Measurements from ENCODE around the gene EHD3.

EHD3 gene

DNA sequence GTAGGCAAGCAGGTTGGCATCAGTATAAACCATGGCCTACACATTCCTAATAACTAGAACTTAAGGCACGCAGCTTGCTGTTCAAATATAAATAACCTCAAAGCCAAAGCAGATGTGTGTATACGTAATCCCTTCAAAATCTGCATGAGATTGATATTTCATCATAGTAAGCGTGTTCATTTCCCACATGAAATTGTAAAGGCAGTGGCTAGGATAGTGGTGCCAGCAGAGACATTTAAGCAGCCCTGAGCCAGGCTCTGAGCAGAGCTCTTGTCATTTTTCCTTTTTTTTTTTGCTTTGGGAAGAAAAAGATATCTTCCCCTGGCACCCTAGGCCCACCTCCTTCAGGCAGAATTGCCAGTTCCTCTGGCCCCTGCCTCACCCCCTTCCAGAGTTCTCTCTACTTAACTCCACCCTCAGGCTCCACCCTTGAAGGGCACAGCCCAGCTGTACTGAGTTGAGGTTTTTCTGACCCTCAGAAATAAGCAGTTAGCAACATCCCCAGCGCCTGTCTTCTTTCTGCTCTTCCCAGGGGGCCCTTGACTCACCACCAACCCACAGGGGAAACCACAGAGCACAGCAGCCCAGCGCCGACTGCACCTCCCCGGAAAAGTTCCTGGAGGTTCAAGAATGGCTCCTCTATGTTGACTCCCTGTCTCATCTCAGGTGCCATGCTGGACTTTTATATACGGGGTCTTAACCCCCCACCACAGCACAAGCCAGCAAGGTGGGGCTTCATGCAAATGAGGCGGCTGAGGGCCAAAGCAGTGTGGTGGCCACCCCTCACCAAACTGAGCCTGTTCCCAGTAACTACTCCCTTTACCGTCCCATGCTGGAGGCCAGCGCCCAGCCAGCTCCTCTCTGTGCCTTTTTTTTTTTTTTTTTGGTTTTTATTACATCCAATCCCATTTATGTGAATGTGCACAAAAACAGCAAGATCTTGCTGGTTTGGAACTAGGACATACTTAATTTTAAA is 84.7 kb downstream of the EHD3 start:
- Histone ChIP-seq H3K27ac (ENCODE audit: low read depth, low read length) (no peak overlapping the region), H3K9me3 (ENCODE audit: control insufficient read depth, insufficient read depth, low read depth, low read length) (no peaks in the 10 kb centered on the region), H3K4me3 (ENCODE audit: low read depth, low read length) (no peak overlapping the region), H3K9ac (ENCODE audit: low read length) (no peak overlapping the region), H3K4me1 (ENCODE audit: control insufficient read depth, insufficient read depth, low read length) (peaks cover 9% of the 10 kb centered on the region; the same call in 1 of the 2 replicates), H3K27me3 (ENCODE audit: control insufficient read depth, insufficient read depth, low read length) (no peaks in the 10 kb centered on the region), H3K36me3 (ENCODE audit: control insufficient read depth, insufficient read depth, low read length) (no peaks in the 10 kb centered on the region)

Measured in HUES6 (cell line).